CMK (cell line): ENCODE measurements around the gene RNF157.

Source experiments
- DNase-seq: peaks from one replicate; pipeline ENCODE4 v3.0.0-alpha.2; 2010; ENCODE audit warnings: low read depth

RNF157 gene

DNA sequence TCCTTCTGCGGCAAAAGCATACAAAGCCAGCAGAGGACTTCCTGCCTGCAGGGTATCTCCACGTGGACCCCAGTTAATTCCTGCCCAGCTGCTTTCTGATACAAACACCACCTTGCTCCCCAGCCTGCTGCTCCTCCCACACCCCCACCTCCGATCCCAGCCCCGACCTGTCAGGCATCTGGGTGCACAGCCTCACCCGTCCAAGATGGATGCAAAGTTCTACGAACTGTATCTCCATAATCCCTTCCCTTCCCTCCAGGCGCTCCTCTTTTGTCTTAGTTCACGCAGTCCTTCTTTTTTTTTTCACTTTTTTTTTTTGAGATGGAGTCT lies 83.7 kb downstream of the RNF157 start:
- no peak for DNase-seq

DNA sequence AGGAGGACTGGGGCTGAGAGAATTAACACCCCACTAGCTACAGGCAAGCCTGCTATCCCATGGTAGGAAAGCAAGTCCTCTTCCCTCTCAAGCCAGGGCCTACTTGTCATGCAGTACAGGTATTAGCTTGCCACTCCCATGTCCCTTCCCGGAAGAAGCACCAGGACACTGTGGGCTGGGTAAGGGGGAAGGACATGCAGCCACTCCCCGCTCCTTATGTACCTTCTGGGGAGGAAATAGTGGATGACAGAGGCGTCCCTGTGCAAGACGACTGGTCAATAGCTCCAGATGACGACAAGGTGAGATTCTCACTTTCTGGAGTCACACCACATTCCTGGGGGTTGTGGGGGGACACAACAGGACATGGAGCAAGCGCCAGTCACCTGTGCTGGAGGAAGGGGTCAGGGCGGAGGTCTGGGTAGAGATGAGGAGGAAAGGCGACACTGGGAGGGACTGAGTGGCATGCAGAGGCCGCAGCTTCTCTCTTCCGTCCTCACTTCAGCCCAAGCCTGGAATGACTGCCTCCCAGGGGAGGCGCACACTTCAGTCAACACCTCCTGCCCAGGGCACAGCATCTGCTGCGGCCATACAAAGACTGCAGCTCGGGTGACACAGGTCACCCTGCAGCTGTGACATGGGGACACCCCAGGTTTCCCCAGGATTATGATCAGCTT lies 84.2 kb downstream of the RNF157 start:
- no peak for DNase-seq

DNA sequence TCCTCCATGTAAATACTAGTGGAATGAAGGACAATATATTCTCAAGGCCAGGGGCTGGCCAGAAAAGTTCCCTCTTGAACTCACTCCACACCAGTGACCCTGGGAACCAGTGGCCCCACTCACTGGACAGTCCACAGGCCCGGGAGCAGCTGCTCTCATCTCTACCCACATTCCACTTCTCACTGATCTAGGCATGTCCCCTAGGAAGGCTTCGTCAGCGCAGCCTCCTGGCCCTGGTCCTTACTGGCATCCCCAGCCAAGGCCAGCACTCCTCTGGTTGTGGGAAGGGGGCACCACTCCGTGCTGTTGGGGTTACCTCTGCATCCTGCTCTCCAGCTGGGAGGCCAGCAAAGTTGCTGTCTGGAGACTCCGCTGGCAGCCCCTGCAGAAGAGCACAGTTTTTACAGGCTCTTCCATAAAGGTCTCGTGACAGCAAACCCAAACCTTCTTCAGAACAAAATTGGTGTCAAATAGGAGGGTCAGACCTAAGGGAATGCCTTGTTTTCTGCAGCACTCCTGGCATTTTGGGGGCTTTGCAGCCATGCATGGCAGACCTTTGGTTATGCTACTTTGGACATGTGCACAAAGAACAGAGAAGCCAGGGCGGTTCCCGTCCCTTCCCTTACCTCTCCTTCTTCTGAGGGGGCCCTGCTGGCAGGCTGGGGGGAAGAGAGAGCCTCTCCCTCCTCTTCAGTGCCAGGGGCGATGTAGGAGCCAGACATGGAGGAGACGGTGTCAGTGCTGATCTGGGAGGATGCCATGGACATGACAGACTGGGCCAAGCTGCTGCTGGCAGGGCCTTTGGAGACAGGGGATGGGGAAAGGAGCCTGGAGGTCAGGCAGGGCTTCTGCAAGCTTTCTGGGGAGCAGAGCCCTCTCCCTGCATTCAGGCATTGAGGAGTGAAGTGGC lies 85.1 kb downstream of the RNF157 start:
- DNase-seq, result no peak

DNA sequence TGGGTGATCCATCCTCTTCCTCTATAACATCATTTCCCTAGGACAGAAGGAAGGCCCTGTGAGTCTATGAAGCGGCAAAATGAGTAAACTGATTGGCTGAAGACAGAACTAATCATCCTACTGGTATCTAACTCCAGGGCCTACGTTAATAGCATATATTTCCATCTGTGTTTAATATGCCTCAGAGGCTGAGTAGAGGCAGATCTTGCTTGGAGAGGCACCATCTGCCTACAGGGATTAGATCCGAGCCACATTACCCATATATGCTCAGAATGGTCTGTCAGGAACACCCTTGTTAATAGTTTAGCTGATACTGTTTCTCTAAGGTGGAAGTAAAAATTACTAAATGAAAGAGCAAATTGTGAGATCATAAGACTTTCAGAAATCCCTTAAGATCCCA lies 86.0 kb downstream of the RNF157 start:
- DNase-seq, result no peak

DNA sequence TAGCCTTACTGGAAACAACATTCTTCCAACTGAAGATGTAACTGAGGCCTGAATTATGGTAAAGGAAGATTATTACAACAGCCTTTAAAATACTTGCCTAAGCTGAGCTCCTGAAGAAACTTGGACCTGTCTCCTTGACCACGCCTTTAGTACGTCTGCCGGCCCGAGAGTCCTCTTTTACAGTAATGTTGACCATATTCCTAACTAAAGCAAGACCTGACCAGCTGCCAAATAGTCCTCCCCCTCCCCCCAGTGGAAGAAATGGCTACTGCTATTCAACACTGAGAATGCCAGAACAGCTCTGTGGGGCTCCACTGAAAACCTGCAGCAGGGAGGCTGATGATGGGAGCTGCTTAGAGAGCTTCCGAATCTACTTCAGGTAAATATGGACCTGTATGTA lies 86.7 kb downstream of the RNF157 start:
- DNase-seq, result no peak

DNA sequence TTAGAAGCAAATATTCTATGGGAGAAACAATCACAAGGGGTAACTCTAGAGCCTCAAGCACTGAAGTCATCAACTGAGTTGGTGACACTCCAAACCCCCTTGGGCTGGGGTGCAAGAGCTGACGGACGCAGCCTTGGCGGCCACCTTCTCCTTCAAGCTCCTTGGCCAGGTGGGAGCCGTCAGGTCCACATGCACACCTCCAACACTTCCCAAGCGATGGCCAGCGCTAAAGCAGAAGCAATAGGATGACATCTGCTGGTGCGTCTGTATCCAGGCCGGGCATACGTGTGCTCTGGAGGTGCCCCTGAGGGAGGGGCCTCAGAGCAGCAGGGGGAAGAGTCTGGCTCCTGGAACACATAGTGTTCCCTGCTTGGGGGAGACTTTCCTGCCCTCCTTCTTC lies 87.1 kb downstream of the RNF157 start:
- DNase-seq, result no peak

DNA sequence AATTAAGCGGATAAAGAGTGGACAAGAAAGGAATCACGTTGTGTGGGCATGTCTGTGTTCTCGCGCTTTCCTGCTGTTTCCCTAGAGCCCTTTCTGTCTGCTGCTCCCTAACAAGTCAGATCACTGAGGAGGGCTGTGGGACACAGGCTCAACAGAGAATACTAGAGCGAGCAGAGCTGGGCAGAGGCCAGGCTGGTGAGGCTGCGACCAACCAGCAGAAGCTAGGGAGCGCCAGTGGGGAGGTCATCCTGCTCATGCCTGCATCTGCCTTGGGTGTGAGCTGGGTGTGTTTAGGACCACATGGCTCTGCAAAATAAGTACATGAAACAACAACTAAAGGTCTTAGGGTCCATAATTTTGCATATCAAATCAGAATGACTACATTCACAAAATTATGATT lies 87.7 kb downstream of the RNF157 start:
- no peak for DNase-seq

DNA sequence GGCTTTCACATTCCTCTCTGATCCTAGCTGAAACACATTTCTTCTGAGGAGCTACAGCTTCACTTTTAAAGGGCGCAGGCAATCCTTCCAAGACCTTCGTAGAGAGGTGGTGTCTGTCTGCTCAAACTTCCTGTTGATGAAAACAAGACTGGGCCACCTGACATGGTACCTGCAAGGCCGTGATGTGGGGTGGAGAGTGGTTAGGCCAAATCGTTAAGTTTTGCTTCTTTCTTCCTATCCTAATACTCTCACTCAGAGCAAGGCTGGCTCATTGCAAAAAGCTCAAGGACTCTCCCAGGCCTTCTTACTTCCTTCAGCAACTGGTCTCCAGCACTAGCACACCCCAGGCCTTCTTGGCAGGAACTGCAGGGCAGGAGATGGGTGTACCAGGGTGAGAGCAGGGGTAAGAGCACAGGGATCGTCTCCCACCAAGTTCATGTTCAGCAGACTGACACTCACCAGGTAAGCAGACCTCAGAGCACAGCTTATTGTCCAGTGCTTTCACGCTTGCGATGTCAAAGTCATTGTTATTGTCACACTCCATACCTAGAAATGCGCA lies 88.3 kb downstream of the RNF157 start:
- DNase-seq, result no peak

DNA sequence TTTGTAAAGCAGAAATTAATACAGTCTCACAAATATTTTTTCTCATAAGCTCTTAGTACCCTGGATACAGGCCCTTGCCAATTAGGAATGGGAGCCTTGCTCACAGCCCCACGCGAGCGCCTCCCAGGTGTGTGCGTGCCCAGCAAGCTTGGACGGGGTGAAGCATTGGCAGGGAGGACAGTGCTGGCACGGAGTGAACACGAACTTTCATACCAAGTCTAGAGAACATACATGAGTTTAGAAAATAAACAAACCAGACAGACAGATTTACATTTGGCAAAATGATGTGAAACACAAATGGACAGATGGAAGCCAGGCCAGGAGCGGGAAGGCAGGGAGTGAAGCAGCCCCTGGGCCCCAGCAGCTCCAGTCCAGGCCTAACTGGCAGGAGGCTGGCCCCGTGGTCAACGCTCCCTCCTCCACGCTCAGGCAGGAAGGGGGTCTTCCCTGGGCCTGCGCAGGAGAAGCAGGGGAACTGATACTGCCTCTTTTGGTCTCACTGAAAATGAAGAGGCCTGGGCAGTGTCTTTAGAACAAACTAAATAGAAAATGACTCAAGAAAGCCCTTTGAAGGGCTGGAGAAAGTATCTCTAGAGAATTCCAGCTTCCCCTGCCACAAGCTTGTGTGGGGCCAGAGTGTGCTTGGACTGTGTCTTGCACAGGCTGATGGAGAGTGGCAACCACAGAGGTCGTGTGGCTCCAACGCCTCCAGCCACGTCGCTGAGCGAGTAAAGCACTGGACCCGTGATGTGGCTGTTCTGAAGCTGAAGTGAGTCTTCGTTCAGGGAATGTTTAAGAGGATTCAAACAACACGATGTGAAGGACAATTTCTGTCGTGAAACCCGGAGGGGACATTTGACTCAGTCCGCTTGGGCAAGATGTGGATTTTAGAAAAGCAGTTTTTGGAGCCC lies 89.3 kb downstream of the RNF157 start:
- no peak for DNase-seq

DNA sequence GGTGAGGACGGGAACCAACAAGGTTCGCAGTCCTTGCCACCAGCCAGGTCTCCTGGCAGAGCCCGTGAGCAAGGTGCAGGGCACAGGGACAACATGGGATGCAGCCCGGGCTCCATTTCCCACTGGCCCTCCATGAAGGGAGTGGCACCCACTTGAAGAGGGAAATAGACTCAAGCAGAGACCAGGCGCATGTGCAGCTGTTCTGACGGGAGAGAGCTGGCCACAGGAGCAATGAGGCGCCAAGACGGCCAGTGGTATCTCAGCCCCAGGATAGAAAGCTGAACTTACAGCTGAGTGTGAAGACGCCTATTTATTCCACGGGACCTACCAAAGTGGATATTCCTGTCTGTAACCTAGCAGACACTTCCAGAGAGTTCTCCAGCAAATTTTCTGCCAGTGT lies 91.1 kb downstream of the RNF157 start:
- no peak for DNase-seq

DNA sequence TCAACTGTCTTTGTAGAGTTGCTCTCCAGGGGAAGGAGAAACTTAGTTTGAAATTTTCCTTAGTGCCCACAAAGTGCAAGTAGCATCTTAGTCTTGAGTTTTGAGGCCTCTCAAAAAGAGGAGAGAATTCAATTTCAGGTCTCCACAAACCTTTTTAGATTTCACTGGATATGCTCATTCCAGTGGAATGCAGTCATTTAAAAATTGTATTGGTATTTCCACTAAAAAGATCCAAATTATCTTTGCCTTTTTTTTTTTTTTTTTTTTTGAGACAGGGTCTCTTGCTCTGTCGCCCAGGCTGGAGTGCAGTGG lies 92.3 kb downstream of the RNF157 start:
- no peak for DNase-seq

DNA sequence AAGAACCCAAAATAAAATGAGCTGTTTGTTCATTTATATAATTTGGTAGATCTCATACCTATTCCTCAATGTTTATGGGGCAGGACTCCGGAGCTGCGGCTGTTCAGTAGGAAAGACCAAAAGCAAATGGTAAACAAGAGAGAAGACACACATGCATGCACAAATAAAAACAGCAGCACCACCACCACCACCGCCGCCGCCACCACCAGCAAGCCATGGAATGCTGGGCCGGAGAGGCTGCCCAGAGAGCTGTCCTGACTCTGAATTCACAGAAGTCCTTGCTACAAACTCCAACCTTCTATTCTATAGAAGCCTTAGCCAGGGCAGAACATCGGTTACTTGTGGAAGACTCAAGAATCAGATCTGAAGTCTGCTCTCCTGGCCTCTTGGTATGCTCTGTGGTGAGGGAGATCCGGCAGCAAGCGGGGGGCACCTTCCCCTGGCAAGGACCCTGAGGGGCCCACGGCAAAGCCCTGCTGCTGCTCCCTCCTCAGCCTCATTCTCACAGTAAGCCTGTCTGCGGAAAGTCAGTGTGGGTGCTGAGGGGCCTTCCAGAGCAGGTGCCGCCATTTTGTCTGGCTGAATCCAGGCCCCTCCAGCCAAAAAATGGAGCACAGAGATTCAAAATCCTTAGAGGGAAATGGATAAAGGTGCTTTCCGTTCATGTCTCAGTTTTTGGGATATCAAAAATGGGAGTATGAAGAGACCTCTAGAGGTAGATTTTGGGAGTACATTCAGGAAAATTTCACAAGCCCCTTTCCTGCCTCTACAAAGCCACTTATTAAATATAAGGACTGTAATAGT lies 92.9 kb downstream of the RNF157 start:
- DNase-seq, result no peak

DNA sequence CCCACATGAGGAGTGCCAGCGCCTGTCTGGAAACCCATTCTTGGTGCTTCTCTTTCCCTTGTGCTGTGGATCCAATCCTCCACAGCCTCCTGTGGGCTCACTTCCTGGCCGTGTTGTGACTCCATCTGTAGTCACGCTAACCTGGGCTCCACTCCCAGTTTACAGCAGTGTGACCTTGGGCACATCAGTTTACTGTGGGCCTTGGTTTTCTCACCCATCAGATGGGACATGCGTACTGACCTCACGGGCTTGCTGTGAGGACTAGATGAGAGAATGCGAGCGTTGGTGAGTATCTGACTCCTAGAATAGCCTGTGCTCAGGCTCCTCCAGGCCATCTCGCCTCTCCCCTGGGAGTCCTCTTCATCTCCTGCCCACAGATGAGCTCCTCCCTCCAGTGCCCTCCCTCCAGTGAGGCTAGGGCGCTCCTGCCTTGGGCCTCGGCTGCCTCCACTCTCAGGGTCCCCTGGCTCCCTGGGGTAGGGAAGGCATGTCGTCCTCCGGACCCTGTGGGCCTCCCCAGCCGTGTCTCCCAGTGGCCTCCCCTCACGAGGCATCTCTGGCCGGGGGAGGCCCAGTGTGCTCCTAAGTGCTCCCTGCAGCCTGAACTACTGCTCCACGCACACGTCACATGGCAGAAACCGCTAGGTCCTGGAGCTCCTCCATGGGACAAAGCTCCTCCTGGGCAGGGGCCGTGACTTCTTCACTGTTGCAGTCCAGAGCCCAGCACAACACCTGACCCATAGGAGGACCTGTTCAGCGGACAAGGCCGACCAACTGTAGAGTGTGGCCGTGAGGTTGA lies 94.0 kb downstream of the RNF157 start:
- DNase-seq, result no peak

DNA sequence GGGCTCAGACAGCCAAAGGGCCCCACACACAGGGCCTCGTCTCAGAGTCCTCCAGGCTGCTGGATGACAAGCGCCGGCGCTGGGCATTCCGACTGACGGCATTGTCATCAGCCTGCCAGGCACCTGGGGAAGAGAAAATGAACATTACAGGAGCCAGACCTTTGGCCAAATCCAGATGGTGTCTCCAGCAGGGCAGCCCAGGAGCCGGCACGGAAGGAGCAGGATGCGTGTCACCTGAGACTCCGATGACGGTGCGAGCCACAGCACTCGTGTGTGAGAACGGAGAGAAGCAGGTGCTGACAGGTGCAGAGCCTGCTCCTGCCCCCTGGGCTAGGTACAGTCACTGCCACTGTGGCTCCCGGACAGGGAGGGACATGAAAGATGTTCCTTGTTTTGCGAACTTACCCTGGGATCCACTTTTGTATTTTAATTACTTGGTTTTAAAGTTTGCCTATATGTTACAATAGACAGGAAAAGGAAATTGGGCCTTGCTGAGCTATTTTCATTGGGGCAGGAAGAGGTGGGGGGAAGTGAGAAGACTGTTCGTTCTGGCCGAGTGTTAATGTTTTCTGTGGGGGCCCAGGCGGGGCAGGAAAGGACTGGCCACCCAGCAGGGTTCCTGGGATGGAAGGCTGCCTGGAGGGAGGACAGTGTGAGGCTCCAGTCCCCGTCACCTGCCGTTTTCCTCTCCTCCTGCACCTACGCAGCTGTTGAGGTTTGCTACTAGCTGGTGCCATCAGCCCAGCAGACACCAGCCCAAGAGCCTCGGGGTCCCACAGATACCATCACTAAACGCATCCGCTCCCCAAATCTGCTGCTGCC lies 94.9 kb downstream of the RNF157 start:
- DNase-seq, result no peak

DNA sequence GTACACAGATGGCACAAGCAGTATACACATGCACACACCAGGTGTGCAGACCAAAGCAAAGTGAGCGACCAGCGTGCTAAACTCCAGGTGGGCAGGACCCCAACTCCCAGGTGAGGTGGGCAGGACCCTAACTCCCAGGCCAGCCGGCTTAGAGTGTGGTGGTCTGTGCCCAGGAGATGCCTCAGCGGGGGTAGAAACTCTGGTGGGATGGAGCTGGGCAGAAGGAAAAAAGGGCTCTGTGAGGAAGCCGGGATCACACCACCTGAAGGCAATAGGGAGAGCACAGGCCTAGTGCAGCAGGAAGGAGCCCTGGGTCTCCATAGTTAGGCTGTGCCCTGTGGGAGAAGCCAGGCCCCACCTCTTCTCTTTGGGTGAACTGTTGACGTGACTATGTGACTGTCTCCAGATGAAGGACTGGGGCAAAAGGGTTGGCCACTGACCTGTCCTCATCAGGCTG lies 97.7 kb downstream of the RNF157 start:
- DNase-seq, result no peak

DNA sequence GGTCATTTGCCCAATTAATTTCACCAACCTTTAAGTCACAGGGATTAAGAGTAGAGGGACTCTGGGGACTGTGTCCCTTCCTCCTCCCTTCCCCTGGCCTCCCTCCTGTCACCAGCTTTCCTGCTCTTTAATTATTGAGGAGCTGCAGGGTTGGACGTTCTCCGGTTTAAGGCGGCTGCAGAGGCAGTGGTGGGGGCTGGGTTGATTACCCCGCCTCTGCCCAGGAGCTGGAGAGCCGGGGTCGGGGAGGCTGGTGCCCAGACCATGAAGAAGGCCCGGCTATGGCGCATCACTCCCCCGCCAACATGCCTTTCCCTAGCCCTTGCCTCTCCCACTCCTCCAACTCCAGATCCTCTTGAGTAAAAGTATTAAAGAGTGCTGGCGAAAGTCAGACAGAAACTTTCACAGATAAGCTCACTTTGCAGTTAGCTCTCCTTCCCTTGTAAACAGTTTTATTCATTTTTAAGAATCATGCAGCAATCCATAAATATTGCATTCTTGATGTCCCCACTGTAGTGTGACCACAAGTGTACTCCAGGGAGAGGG lies 98.2 kb downstream of the RNF157 start:
- no peak for DNase-seq

DNA sequence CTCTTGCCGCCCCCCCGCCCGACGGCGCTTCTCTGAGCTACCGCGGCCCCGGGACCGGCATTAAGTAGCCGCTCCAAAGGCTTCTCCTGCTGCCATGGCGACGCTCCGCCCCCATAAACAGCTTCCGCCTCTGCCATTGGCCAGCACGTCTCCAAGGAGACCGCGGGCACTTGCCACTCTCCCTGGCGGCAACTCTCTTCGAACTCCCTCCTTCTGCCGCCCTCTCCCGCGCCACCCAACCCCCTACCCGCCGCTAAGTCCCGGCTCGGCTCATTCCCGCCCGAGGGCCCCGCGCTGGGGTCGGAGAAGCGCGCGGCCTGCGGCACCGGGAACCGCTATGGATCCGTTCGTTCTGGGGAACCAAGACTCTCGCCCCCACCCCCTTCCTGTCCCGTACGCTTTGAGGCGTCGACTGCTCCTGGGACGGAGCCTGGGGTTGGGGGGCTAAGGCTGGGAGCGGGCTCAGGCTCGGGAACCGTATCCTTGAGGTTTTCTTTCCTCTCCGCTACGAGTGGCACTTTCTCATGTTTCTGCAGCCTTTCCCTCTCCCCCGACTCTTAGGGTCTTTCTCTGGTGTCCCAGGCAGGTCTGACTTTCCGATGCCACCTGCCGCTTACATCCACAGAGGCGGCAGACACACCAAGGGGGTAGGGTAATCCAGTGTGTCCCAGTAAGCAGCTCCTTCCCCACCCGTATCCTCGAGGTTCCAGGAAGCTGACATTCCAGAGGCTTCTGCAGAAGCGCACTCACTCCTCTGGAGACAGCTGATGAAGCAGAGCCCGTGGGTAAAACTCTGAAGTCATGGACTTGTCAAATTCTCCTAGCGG lies 98.9 kb downstream of the RNF157 start, which contains the start of gene FOXJ1:
FOXJ1 (minus strand) TSS at position 34 of the 827 bp plus-strand sequence. CDS start 850 bp downstream, outside the sequence.
- peak; percentile 80 for DNase-seq

DNA sequence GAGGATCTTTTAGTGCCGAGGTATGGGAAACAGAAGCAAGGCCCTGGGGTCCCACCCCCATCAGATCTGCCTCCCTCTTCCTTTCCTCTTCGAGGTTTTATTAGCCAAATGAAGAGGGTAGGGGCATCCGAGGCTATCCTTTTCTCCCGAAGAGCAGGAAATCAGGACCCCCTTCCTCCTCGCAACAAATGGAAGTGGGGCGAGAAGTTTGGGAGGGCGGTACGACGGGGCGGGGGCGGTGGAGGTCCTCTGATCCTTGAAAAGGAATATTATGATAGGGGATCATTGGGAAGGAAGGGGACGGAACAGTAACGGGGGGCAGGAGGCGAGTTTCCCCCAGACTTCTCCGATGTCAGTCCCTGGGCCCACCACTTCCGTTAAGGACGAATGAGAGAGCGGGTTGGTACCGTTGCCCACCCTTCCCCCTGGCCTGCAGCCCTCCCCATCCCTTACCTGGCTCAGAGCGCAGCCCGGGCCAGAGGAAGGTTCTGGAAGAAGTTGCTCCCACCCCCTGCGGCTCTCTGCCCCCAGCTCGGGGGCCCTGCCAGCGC lies 99.6 kb downstream of the RNF157 start:
- no peak for DNase-seq
